Measurements from ENCODE around the gene TMEM52B.
"Not testable (repeated sequence)": the region's sequence is repeated elsewhere in the genome, so short reads cannot be mapped to it uniquely, and the experiment has no call there.

Gene TMEM52B

GRCh38 chr12:10214136-10214894, 35.5 kb downstream of the TMEM52B start:
- peaks cover 3% of the 10 kb centered on the region for H3K36me3 ChIP-seq (ENCODE audit: control insufficient read depth, low read depth, low read length)
- H3K27ac ChIP-seq (ENCODE audit: low read length), result no peak overlapping the region
- no peaks in the 10 kb centered on the region for H3K9me3 ChIP-seq (ENCODE audit: control insufficient read depth, low read depth, low read length)
- H3K27me3 ChIP-seq (ENCODE audit: control insufficient read depth, insufficient read depth, low read length), result peaks cover 15% of the 10 kb centered on the region
- peaks cover 20% of the 10 kb centered on the region for H3K4me1 ChIP-seq (ENCODE audit: control insufficient read depth, low read depth, low read length)
- H3K9ac ChIP-seq (ENCODE audit: low read length), result peak overlapping the region; percentile 84
- H3K4me3 ChIP-seq (ENCODE audit: low read length), result peak overlapping the region; percentile 95

GRCh38 chr12:10214895-10215267, 36.0 kb downstream of the TMEM52B start:
- H3K9ac ChIP-seq (ENCODE audit: low read length), result no peak overlapping the region
- no peaks in the 10 kb centered on the region for H3K9me3 ChIP-seq (ENCODE audit: control insufficient read depth, low read depth, low read length)
- H3K36me3 ChIP-seq (ENCODE audit: control insufficient read depth, low read depth, low read length), result peaks cover 6% of the 10 kb centered on the region
- peaks cover 15% of the 10 kb centered on the region for H3K27me3 ChIP-seq (ENCODE audit: control insufficient read depth, insufficient read depth, low read length)
- H3K4me1 ChIP-seq (ENCODE audit: control insufficient read depth, low read depth, low read length), result peaks cover 20% of the 10 kb centered on the region
- H3K27ac ChIP-seq (ENCODE audit: low read length), result no peak overlapping the region
- H3K4me3 ChIP-seq (ENCODE audit: low read length), result peak overlapping the region; percentile 95

- H3K9ac ChIP-seq (ENCODE audit: low read length), result no peak overlapping the region
- H3K4me3 ChIP-seq (ENCODE audit: low read length), result peak overlapping the region; percentile 95
- no peak overlapping the region for H3K27ac ChIP-seq (ENCODE audit: low read length)
Observed at GRCh38 chr12:10215436-10215835, 36.6 kb downstream of the TMEM52B start.

GRCh38 chr12:10215946-10216345, 37.1 kb downstream of the TMEM52B start:
- H3K36me3 ChIP-seq (ENCODE audit: control insufficient read depth, low read depth, low read length), result peaks cover 17% of the 10 kb centered on the region
- H3K4me3 ChIP-seq (ENCODE audit: low read length); H3K9me3 ChIP-seq (ENCODE audit: control insufficient read depth, low read depth, low read length); H3K9ac ChIP-seq (ENCODE audit: low read length); H3K27ac ChIP-seq (ENCODE audit: low read length): not testable (repeated sequence)
- peaks cover 20% of the 10 kb centered on the region for H3K4me1 ChIP-seq (ENCODE audit: control insufficient read depth, low read depth, low read length)
- peaks cover 15% of the 10 kb centered on the region for H3K27me3 ChIP-seq (ENCODE audit: control insufficient read depth, insufficient read depth, low read length)

More at GRCh38 chr12:10215436-10215835, 36.6 kb downstream of the TMEM52B start:
- peaks cover 12% of the 10 kb centered on the region for H3K36me3 ChIP-seq (ENCODE audit: control insufficient read depth, low read depth, low read length)
- H3K9me3 ChIP-seq (ENCODE audit: control insufficient read depth, low read depth, low read length), result no peaks in the 10 kb centered on the region
- H3K27me3 ChIP-seq (ENCODE audit: control insufficient read depth, insufficient read depth, low read length), result peaks cover 15% of the 10 kb centered on the region
- H3K4me1 ChIP-seq (ENCODE audit: control insufficient read depth, low read depth, low read length), result peaks cover 20% of the 10 kb centered on the region

- Histone ChIP-seq H3K27me3 (ENCODE audit: control insufficient read depth, insufficient read depth, low read length) (peaks cover 15% of the 10 kb centered on the region), H3K36me3 (ENCODE audit: control insufficient read depth, low read depth, low read length) (peaks cover 36% of the 10 kb centered on the region), H3K4me1 (ENCODE audit: control insufficient read depth, low read depth, low read length) (peaks cover 20% of the 10 kb centered on the region), H3K9ac (ENCODE audit: low read length) (no peak overlapping the region), H3K9me3 (ENCODE audit: control insufficient read depth, low read depth, low read length) (no peaks in the 10 kb centered on the region), H3K27ac (ENCODE audit: low read length) (no peak overlapping the region), H3K4me3 (ENCODE audit: low read length) (no peak overlapping the region)
Observed at GRCh38 chr12:10218021-10218420, 39.2 kb downstream of the TMEM52B start.

GRCh38 chr12:10220398-10221077, 41.7 kb downstream of the TMEM52B start:
- H3K9me3 ChIP-seq (ENCODE audit: control insufficient read depth, low read depth, low read length), result no peaks in the 10 kb centered on the region
- peaks cover 4% of the 10 kb centered on the region for H3K4me1 ChIP-seq (ENCODE audit: control insufficient read depth, low read depth, low read length)
- H3K27ac ChIP-seq (ENCODE audit: low read length), result no peak overlapping the region
- peaks cover 46% of the 10 kb centered on the region for H3K36me3 ChIP-seq (ENCODE audit: control insufficient read depth, low read depth, low read length)
- H3K9ac ChIP-seq (ENCODE audit: low read length), result no peak overlapping the region
- no peak overlapping the region for H3K4me3 ChIP-seq (ENCODE audit: low read length)
- no peaks in the 10 kb centered on the region for H3K27me3 ChIP-seq (ENCODE audit: control insufficient read depth, insufficient read depth, low read length)

- no peak overlapping the region for H3K9ac ChIP-seq (ENCODE audit: low read length)
- no peaks in the 10 kb centered on the region for H3K27me3 ChIP-seq (ENCODE audit: control insufficient read depth, insufficient read depth, low read length)
- H3K4me1 ChIP-seq (ENCODE audit: control insufficient read depth, low read depth, low read length), result no peaks in the 10 kb centered on the region
- H3K4me3 ChIP-seq (ENCODE audit: low read length), result no peak overlapping the region
- peaks cover 46% of the 10 kb centered on the region for H3K36me3 ChIP-seq (ENCODE audit: control insufficient read depth, low read depth, low read length)
- H3K27ac ChIP-seq (ENCODE audit: low read length), result no peak overlapping the region
- H3K9me3 ChIP-seq (ENCODE audit: control insufficient read depth, low read depth, low read length), result no peaks in the 10 kb centered on the region
Observed at GRCh38 chr12:10221846-10222245, 43.0 kb downstream of the TMEM52B start.

- H3K9ac ChIP-seq (ENCODE audit: low read length), result no peak overlapping the region
- no peak overlapping the region for H3K4me3 ChIP-seq (ENCODE audit: low read length)
- no peaks in the 10 kb centered on the region for H3K27me3 ChIP-seq (ENCODE audit: control insufficient read depth, insufficient read depth, low read length)
- H3K4me1 ChIP-seq (ENCODE audit: control insufficient read depth, low read depth, low read length), result no peaks in the 10 kb centered on the region
- H3K36me3 ChIP-seq (ENCODE audit: control insufficient read depth, low read depth, low read length), result peaks cover 46% of the 10 kb centered on the region
- H3K9me3 ChIP-seq (ENCODE audit: control insufficient read depth, low read depth, low read length), result no peaks in the 10 kb centered on the region
- no peak overlapping the region for H3K27ac ChIP-seq (ENCODE audit: low read length)
Observed at GRCh38 chr12:10223208-10223607, 44.4 kb downstream of the TMEM52B start.

- not testable (repeated sequence) for H3K27me3 ChIP-seq (ENCODE audit: control insufficient read depth, insufficient read depth, low read length); H3K27ac ChIP-seq (ENCODE audit: low read length); H3K9ac ChIP-seq (ENCODE audit: low read length); H3K4me3 ChIP-seq (ENCODE audit: low read length); H3K9me3 ChIP-seq (ENCODE audit: control insufficient read depth, low read depth, low read length); H3K4me1 ChIP-seq (ENCODE audit: control insufficient read depth, low read depth, low read length)
- peaks cover 34% of the 10 kb centered on the region for H3K36me3 ChIP-seq (ENCODE audit: control insufficient read depth, low read depth, low read length)
Observed at GRCh38 chr12:10225426-10225825, 46.6 kb downstream of the TMEM52B start.

- no peak overlapping the region for H3K4me3 ChIP-seq (ENCODE audit: low read length)
- no peaks in the 10 kb centered on the region for H3K9me3 ChIP-seq (ENCODE audit: control insufficient read depth, low read depth, low read length)
- peaks cover 27% of the 10 kb centered on the region for H3K36me3 ChIP-seq (ENCODE audit: control insufficient read depth, low read depth, low read length)
- no peak overlapping the region for H3K9ac ChIP-seq (ENCODE audit: low read length)
- no peaks in the 10 kb centered on the region for H3K4me1 ChIP-seq (ENCODE audit: control insufficient read depth, low read depth, low read length)
- H3K27me3 ChIP-seq (ENCODE audit: control insufficient read depth, insufficient read depth, low read length), result no peaks in the 10 kb centered on the region
- H3K27ac ChIP-seq (ENCODE audit: low read length), result no peak overlapping the region
Observed at GRCh38 chr12:10226086-10226485, 47.3 kb downstream of the TMEM52B start.

GRCh38 chr12:10226731-10227130, 47.9 kb downstream of the TMEM52B start:
- Histone ChIP-seq H3K4me1 (ENCODE audit: control insufficient read depth, low read depth, low read length) (no peaks in the 10 kb centered on the region), H3K9me3 (ENCODE audit: control insufficient read depth, low read depth, low read length) (no peaks in the 10 kb centered on the region), H3K36me3 (ENCODE audit: control insufficient read depth, low read depth, low read length) (peaks cover 21% of the 10 kb centered on the region), H3K27me3 (ENCODE audit: control insufficient read depth, insufficient read depth, low read length) (no peaks in the 10 kb centered on the region), H3K4me3 (ENCODE audit: low read length) (no peak overlapping the region), H3K9ac (ENCODE audit: low read length) (no peak overlapping the region), H3K27ac (ENCODE audit: low read length) (no peak overlapping the region)

- Histone ChIP-seq H3K4me3 (ENCODE audit: low read length) (no peak overlapping the region), H3K36me3 (ENCODE audit: control insufficient read depth, low read depth, low read length) (peaks cover 12% of the 10 kb centered on the region), H3K9me3 (ENCODE audit: control insufficient read depth, low read depth, low read length) (no peaks in the 10 kb centered on the region), H3K9ac (ENCODE audit: low read length) (no peak overlapping the region), H3K4me1 (ENCODE audit: control insufficient read depth, low read depth, low read length) (no peaks in the 10 kb centered on the region), H3K27ac (ENCODE audit: low read length) (no peak overlapping the region), H3K27me3 (ENCODE audit: control insufficient read depth, insufficient read depth, low read length) (no peaks in the 10 kb centered on the region)
Observed at GRCh38 chr12:10227648-10228047, 48.8 kb downstream of the TMEM52B start.
